Measurements from ENCODE around the gene RHBG. TPM values are rescaled to one million over a fixed set of nuclear protein-coding genes. Genes with fewer than 3 reads are reported as not detected.

RHBG gene
- total and polyA plus RNA-seq, 2 experiments from 2014 or later: 1.2 to 1.6 TPM

- Histone ChIP-seq H4K20me1 (replicated peaks; ENCODE audit: insufficient read depth) (peaks cover 27% of the 10 kb centered on the region), H3K4me1 (ENCODE audit: insufficient read depth) (peaks cover 50% of the 10 kb centered on the region), H3K27me3 (ENCODE audit: insufficient read depth) (peaks cover 100% of the 10 kb centered on the region), H2AFZ (no peak overlapping the region), H3K4me2 (peak overlapping the region; percentile 72), H3K79me2 (replicated peaks; ENCODE audit: insufficient read depth) (no peaks in the 10 kb centered on the region), H3F3A (replicated peaks; ENCODE audit: low read depth) (peaks cover 33% of the 10 kb centered on the region), H3K27ac (ENCODE audit: low read depth) (no peak overlapping the region), H3K4me3 (peak overlapping the region; percentile 48), H3K36me3 (ENCODE audit: insufficient read depth) (no peaks in the 10 kb centered on the region; the same call in 1 of the 2 replicates), H3K9me2 (ENCODE audit: insufficient read depth) (no peaks in the 10 kb centered on the region)
- Mint-ChIP-seq H3K27ac (no peak overlapping the region), H3K4me1 (peaks cover 51% of the 10 kb centered on the region), H3K9me3 (0 out of 3 replicates have a peak, but pooled peaks cover 3% of the 10 kb centered on the region), H3K4me3 (peak overlapping the region; percentile 60; the same call in 1 of the 3 replicates), H3K36me3 (ENCODE audit: low read depth) (no peaks in the 10 kb centered on the region; the same call in 2 of the 3 replicates), H3K27me3 (ENCODE audit: insufficient read depth, low read depth, poor library complexity) (peaks cover 96% of the 10 kb centered on the region)
- ATAC-seq: no peak
- TF ChIP-seq CREB1 (CRISPR knock-in tag; IDR thresholded peaks at IDR 0.05; ENCODE audit: low read depth): no peak
- TF ChIP-seq NANOG (IDR thresholded peaks at IDR 0.05; ENCODE audit: borderline replicate concordance): no peak
- TF ChIP-seq ZNF462 (CRISPR knock-in tag; IDR thresholded peaks at IDR 0.05): no peak
- TF ChIP-seq, protein P1, sequence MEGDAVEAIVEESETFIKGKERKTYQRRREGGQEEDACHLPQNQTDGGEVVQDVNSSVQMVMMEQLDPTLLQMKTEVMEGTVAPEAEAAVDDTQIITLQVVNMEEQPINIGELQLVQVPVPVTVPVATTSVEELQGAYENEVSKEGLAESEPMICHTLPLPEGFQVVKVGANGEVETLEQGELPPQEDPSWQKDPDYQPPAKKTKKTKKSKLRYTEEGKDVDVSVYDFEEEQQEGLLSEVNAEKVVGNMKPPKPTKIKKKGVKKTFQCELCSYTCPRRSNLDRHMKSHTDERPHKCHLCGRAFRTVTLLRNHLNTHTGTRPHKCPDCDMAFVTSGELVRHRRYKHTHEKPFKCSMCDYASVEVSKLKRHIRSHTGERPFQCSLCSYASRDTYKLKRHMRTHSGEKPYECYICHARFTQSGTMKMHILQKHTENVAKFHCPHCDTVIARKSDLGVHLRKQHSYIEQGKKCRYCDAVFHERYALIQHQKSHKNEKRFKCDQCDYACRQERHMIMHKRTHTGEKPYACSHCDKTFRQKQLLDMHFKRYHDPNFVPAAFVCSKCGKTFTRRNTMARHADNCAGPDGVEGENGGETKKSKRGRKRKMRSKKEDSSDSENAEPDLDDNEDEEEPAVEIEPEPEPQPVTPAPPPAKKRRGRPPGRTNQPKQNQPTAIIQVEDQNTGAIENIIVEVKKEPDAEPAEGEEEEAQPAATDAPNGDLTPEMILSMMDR (conservative IDR thresholded peaks at IDR 0.05; ENCODE audit: low read depth in 2 of 2): no peak
- no peak for TF ChIP-seq STAT1 (IDR thresholded peaks at IDR 0.05; ENCODE audit: unreplicated experiment)
- no peak for TF ChIP-seq ZNF114 (CRISPR knock-in tag; IDR thresholded peaks at IDR 0.05)
- no peak for TF ChIP-seq ZNF331 (CRISPR knock-in tag; IDR thresholded peaks at IDR 0.05; ENCODE audit: low read depth)
- TF ChIP-seq REST (IDR thresholded peaks at IDR 0.05; ENCODE audit: unreplicated experiment): no peak
- no peak for TF ChIP-seq EZH2phosphoT487 (IDR thresholded peaks at IDR 0.05; ENCODE audit: unreplicated experiment)
- TF ChIP-seq JUNB (IDR thresholded peaks at IDR 0.05; ENCODE audit: unreplicated experiment): no peak
- TF ChIP-seq, protein P2, sequence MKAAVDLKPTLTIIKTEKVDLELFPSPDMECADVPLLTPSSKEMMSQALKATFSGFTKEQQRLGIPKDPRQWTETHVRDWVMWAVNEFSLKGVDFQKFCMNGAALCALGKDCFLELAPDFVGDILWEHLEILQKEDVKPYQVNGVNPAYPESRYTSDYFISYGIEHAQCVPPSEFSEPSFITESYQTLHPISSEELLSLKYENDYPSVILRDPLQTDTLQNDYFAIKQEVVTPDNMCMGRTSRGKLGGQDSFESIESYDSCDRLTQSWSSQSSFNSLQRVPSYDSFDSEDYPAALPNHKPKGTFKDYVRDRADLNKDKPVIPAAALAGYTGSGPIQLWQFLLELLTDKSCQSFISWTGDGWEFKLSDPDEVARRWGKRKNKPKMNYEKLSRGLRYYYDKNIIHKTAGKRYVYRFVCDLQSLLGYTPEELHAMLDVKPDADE (IDR thresholded peaks at IDR 0.05): no peak
- TF ChIP-seq EZH2 (IDR thresholded peaks at IDR 0.05; ENCODE audit: low read depth, unreplicated experiment): no peak
- no peak for TF ChIP-seq POLR2AphosphoS5 (IDR thresholded peaks at IDR 0.05; ENCODE audit: low read depth)
- no peak for DNase-seq (ENCODE audit: low spot score)
Observed at GRCh38 chr1:156430866-156431265, 61.9 kb downstream of the RHBG start.

Measured in GM23338 (cell line).